SK-N-MC (cell line): ENCODE results near the gene ZC3H7A.

Experiments used
- EZH2 ChIP-seq: fragments of 200-600 bp; sonication (generic); IDR thresholded peaks from one replicate; pipeline ENCODE4 v1.6.1; 2017; ENCODE audit warnings: antibody characterized with exemption
- POLR2AphosphoS5 ChIP-seq: IDR thresholded peaks from 2 replicates; pipeline ENCODE4 v1.6.1; 2012; ENCODE audit warnings: mild to moderate bottlenecking, low read depth, low read length, borderline replicate concordance

- no peak for TF ChIP-seq EZH2
- TF ChIP-seq POLR2AphosphoS5, result no peak
Observed at GRCh38 chr16:11756248-11756647, 40.8 kb downstream of the ZC3H7A start.
